ENCODE measurements around the gene COPG2.
A peak's percentile ranks its signal among the peaks of the same experiment; 100 is the strongest.

COPG2 gene

GRCh38 chr7:130650611-130651120 lies 17.9 kb downstream of the COPG2 start:
- no peak overlapping the region for H3K9ac ChIP-seq (ENCODE audit: insufficient read length, low read depth)
- TF ChIP-seq YY1 (IDR thresholded peaks at IDR 0.05; ENCODE audit: insufficient read depth, insufficient read length): no peak
- no peak for TF ChIP-seq ZNF274 (IDR thresholded peaks at IDR 0.05; ENCODE audit: low read depth, low read length)
- TF ChIP-seq SUZ12 (IDR thresholded peaks at IDR 0.05; ENCODE audit: extremely low read depth, insufficient read depth, insufficient read length): no peak
- no peaks in the 10 kb centered on the region for H3K27me3 ChIP-seq (ENCODE audit: insufficient read depth, insufficient read length)
- no peak overlapping the region for H3K4me3 ChIP-seq (ENCODE audit: insufficient read length, low read depth)
- no peak for DNase-seq (ENCODE audit: low read depth, low spot score)
- H3K9me3 ChIP-seq (ENCODE audit: insufficient read depth, low read length): no peaks in the 10 kb centered on the region
- no peaks in the 10 kb centered on the region for H3K4me1 ChIP-seq (ENCODE audit: insufficient read depth, insufficient read length)
- no peaks in the 10 kb centered on the region for H3K36me3 ChIP-seq (ENCODE audit: insufficient read depth, insufficient read length, low read length)

DNA sequence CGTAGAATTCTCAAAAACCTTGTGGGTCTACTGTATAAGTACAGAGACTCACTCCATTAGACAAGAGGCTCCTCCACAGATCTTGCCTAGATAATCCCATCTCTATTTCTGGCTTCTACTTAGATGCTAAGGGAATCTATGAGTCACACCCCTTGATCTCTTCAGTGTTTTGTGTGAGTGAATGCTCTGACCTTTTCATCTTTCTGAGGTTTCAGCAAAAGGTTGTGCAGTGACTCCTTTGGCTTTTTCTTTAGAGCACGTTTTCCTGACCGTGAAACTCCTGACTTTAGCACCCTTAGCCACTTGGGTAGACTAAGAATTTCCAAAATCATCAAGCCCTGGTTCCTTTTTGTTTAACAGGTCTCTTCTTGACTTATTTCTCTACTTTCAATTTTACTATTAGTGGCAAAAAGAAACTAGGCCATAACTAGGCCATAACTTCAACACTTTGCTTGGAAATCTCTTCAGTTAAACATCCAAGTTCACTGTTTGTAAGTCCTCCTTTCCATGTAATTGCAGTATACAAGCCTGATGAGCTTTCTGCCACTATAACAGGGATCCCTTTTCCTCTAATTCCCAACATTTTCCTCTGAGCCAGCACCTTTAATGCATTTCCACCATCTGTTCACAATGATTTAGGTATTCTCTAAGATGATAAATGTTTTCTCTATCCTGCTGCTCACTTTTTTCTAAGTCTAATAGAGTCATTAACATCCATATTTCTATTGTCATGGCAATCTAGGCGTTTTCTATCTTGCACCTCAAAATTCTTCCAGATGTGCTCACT lies 19.4 kb downstream of the COPG2 start:
- Histone ChIP-seq H3K9me3 (ENCODE audit: insufficient read depth, low read length) (no peaks in the 10 kb centered on the region), H3K27me3 (ENCODE audit: insufficient read depth, insufficient read length) (no peaks in the 10 kb centered on the region), H3K9ac (ENCODE audit: insufficient read length, low read depth) (no peak overlapping the region), H3K4me3 (ENCODE audit: insufficient read length, low read depth) (no peak overlapping the region), H3K4me1 (ENCODE audit: insufficient read depth, insufficient read length) (no peaks in the 10 kb centered on the region), H3K36me3 (ENCODE audit: insufficient read depth, insufficient read length, low read length) (no peaks in the 10 kb centered on the region)
- DNase-seq (ENCODE audit: low read depth, low spot score): peak; percentile 23
- TF ChIP-seq ZNF274 (IDR thresholded peaks at IDR 0.05; ENCODE audit: low read depth, low read length): no peak
- TF ChIP-seq SUZ12 (IDR thresholded peaks at IDR 0.05; ENCODE audit: extremely low read depth, insufficient read depth, insufficient read length): no peak
- no peak for TF ChIP-seq YY1 (IDR thresholded peaks at IDR 0.05; ENCODE audit: insufficient read depth, insufficient read length)

- H3K27me3 ChIP-seq (ENCODE audit: insufficient read depth, insufficient read length): no peaks in the 10 kb centered on the region
Measured at GRCh38 chr7:130648580-130648979, 20.0 kb downstream of the COPG2 start.

GRCh38 chr7:130642383-130642782 lies 26.2 kb downstream of the COPG2 start:
- Histone ChIP-seq H3K4me1 (ENCODE audit: insufficient read depth, insufficient read length) (no peaks in the 10 kb centered on the region), H3K36me3 (ENCODE audit: insufficient read depth, insufficient read length, low read length) (no peaks in the 10 kb centered on the region), H3K9me3 (ENCODE audit: insufficient read depth, low read length) (no peaks in the 10 kb centered on the region; the same call in 1 of the 2 replicates), H3K9ac (ENCODE audit: insufficient read length, low read depth) (no peak overlapping the region), H3K27me3 (ENCODE audit: insufficient read depth, insufficient read length) (no peaks in the 10 kb centered on the region), H3K4me3 (ENCODE audit: insufficient read length, low read depth) (no peak overlapping the region)
- no peak for DNase-seq (ENCODE audit: low read depth, low spot score)
- no peak for TF ChIP-seq ZNF274 (IDR thresholded peaks at IDR 0.05; ENCODE audit: low read depth, low read length)
- no peak for TF ChIP-seq YY1 (IDR thresholded peaks at IDR 0.05; ENCODE audit: insufficient read depth, insufficient read length)
- no peak for TF ChIP-seq SUZ12 (IDR thresholded peaks at IDR 0.05; ENCODE audit: extremely low read depth, insufficient read depth, insufficient read length)

More at GRCh38 chr7:130648580-130648979, 20.0 kb downstream of the COPG2 start:
- Histone ChIP-seq H3K36me3 (ENCODE audit: insufficient read depth, insufficient read length, low read length) (no peaks in the 10 kb centered on the region), H3K4me3 (ENCODE audit: insufficient read length, low read depth) (no peak overlapping the region), H3K9me3 (ENCODE audit: insufficient read depth, low read length) (no peaks in the 10 kb centered on the region), H3K9ac (ENCODE audit: insufficient read length, low read depth) (no peak overlapping the region), H3K4me1 (ENCODE audit: insufficient read depth, insufficient read length) (no peaks in the 10 kb centered on the region)
- TF ChIP-seq ZNF274 (IDR thresholded peaks at IDR 0.05; ENCODE audit: low read depth, low read length) (no peak), YY1 (IDR thresholded peaks at IDR 0.05; ENCODE audit: insufficient read depth, insufficient read length) (no peak), SUZ12 (IDR thresholded peaks at IDR 0.05; ENCODE audit: extremely low read depth, insufficient read depth, insufficient read length) (no peak)
- no peak for DNase-seq (ENCODE audit: low read depth, low spot score)

DNA sequence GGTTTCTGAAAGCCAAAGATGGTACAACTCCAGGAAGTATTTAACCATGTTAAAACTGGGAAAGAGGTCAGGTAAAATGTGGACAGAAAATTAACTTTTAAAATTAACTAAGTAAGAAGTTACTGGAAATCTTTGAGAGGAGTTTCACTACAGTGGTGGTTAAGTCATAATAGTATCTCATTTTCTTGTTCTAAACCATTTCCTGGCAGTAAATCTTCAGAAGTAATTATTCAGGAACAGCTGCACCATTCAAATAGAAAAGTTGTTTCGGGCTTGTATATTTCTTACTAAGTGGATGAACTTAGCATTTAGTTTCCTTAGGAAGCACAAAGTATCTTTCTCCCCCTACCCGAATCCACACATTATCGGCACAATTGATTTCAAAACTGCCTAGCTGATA lies 27.1 kb downstream of the COPG2 start:
- Histone ChIP-seq H3K9me3 (ENCODE audit: insufficient read depth, low read length) (no peaks in the 10 kb centered on the region; the same call in 1 of the 2 replicates), H3K9ac (ENCODE audit: insufficient read length, low read depth) (no peak overlapping the region), H3K36me3 (ENCODE audit: insufficient read depth, insufficient read length, low read length) (no peaks in the 10 kb centered on the region), H3K4me1 (ENCODE audit: insufficient read depth, insufficient read length) (no peaks in the 10 kb centered on the region), H3K27me3 (ENCODE audit: insufficient read depth, insufficient read length) (no peaks in the 10 kb centered on the region), H3K4me3 (ENCODE audit: insufficient read length, low read depth) (no peak overlapping the region)
- no peak for DNase-seq (ENCODE audit: low read depth, low spot score)
- TF ChIP-seq ZNF274 (IDR thresholded peaks at IDR 0.05; ENCODE audit: low read depth, low read length): no peak
- TF ChIP-seq YY1 (IDR thresholded peaks at IDR 0.05; ENCODE audit: insufficient read depth, insufficient read length): no peak
- TF ChIP-seq SUZ12 (IDR thresholded peaks at IDR 0.05; ENCODE audit: extremely low read depth, insufficient read depth, insufficient read length): no peak

- TF ChIP-seq ZNF274 (IDR thresholded peaks at IDR 0.05; ENCODE audit: low read depth, low read length) (no peak), YY1 (IDR thresholded peaks at IDR 0.05; ENCODE audit: insufficient read depth, insufficient read length) (no peak), SUZ12 (IDR thresholded peaks at IDR 0.05; ENCODE audit: extremely low read depth, insufficient read depth, insufficient read length) (no peak)
- no peak for DNase-seq (ENCODE audit: low read depth, low spot score)
- no peak overlapping the region for H3K4me3 ChIP-seq (ENCODE audit: insufficient read length, low read depth)
- H3K4me1 ChIP-seq (ENCODE audit: insufficient read depth, insufficient read length): no peaks in the 10 kb centered on the region
- H3K9ac ChIP-seq (ENCODE audit: insufficient read length, low read depth): no peak overlapping the region
- H3K9me3 ChIP-seq (ENCODE audit: insufficient read depth, low read length): no peaks in the 10 kb centered on the region; the same call in 1 of the 2 replicates
- no peaks in the 10 kb centered on the region for H3K36me3 ChIP-seq (ENCODE audit: insufficient read depth, insufficient read length, low read length)
- no peaks in the 10 kb centered on the region for H3K27me3 ChIP-seq (ENCODE audit: insufficient read depth, insufficient read length)
Measured at GRCh38 chr7:130641040-130641439, 27.5 kb downstream of the COPG2 start.

GRCh38 chr7:130639388-130639787 lies 29.2 kb downstream of the COPG2 start:
- Histone ChIP-seq H3K9ac (ENCODE audit: insufficient read length, low read depth) (no peak overlapping the region), H3K9me3 (ENCODE audit: insufficient read depth, low read length) (no peaks in the 10 kb centered on the region; the same call in 1 of the 2 replicates), H3K27me3 (ENCODE audit: insufficient read depth, insufficient read length) (no peaks in the 10 kb centered on the region), H3K4me3 (ENCODE audit: insufficient read length, low read depth) (no peak overlapping the region), H3K4me1 (ENCODE audit: insufficient read depth, insufficient read length) (no peaks in the 10 kb centered on the region), H3K36me3 (ENCODE audit: insufficient read depth, insufficient read length, low read length) (no peaks in the 10 kb centered on the region)
- DNase-seq (ENCODE audit: low read depth, low spot score): no peak
- no peak for TF ChIP-seq SUZ12 (IDR thresholded peaks at IDR 0.05; ENCODE audit: extremely low read depth, insufficient read depth, insufficient read length)
- no peak for TF ChIP-seq YY1 (IDR thresholded peaks at IDR 0.05; ENCODE audit: insufficient read depth, insufficient read length)
- TF ChIP-seq ZNF274 (IDR thresholded peaks at IDR 0.05; ENCODE audit: low read depth, low read length): no peak
